ENCODE measurements around the gene ZNF341.

DNA sequence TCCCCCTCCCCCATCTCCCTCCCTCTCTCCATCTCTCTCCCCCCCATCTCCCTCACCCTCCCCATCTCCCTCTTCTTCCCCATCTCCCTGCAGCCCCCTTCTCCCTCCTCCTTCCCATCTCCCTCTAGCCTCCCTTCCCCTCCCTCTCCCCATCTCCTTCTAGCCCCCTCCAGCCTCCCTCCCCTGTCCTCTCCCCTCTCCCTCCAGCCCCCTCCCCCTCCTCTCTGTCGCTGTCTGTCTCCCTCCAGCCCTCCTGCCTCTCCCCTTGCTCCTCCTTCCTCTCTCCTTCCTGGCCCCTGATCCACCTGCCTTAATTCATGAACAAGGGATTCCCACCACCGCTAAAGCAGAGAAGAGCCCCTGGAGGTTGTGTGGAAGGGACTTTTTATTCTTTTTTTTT is 52.4 kb downstream of the ZNF341 start:
- TF ChIP-seq POLR2AphosphoS5 (IDR thresholded peaks at IDR 0.05; ENCODE audit: low read depth, low read length) (no peak), HDAC2 (IDR thresholded peaks at IDR 0.05; ENCODE audit: borderline replicate concordance in 1 of 2, low read depth in 2 of 2, low read length in 2 of 2) (no peak), NRF1 (IDR thresholded peaks at IDR 0.05; ENCODE audit: low read depth, low read length) (no peak), SP2 (IDR thresholded peaks at IDR 0.05; ENCODE audit: low read length) (no peak), CEBPB (IDR thresholded peaks at IDR 0.05; ENCODE audit: low read depth, low read length) (no peak), KDM1A (IDR thresholded peaks at IDR 0.05; ENCODE audit: borderline replicate concordance, low read length) (no peak), YY1 (IDR thresholded peaks at IDR 0.05; ENCODE audit: low read depth, low read length) (no peak), POLR2A (IDR thresholded peaks at IDR 0.05; ENCODE audit: control extremely low read depth in 1 of 2, low read depth in 2 of 2, low read length in 2 of 2) (no peak)
- TF ChIP-seq, protein P1, sequence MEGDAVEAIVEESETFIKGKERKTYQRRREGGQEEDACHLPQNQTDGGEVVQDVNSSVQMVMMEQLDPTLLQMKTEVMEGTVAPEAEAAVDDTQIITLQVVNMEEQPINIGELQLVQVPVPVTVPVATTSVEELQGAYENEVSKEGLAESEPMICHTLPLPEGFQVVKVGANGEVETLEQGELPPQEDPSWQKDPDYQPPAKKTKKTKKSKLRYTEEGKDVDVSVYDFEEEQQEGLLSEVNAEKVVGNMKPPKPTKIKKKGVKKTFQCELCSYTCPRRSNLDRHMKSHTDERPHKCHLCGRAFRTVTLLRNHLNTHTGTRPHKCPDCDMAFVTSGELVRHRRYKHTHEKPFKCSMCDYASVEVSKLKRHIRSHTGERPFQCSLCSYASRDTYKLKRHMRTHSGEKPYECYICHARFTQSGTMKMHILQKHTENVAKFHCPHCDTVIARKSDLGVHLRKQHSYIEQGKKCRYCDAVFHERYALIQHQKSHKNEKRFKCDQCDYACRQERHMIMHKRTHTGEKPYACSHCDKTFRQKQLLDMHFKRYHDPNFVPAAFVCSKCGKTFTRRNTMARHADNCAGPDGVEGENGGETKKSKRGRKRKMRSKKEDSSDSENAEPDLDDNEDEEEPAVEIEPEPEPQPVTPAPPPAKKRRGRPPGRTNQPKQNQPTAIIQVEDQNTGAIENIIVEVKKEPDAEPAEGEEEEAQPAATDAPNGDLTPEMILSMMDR (IDR thresholded peaks at IDR 0.05; ENCODE audit: control extremely low read depth in 1 of 3, insufficient read depth in 1 of 3, low read depth in 1 of 3, low read length in 3 of 3): no peak
- TF ChIP-seq, protein P2, sequence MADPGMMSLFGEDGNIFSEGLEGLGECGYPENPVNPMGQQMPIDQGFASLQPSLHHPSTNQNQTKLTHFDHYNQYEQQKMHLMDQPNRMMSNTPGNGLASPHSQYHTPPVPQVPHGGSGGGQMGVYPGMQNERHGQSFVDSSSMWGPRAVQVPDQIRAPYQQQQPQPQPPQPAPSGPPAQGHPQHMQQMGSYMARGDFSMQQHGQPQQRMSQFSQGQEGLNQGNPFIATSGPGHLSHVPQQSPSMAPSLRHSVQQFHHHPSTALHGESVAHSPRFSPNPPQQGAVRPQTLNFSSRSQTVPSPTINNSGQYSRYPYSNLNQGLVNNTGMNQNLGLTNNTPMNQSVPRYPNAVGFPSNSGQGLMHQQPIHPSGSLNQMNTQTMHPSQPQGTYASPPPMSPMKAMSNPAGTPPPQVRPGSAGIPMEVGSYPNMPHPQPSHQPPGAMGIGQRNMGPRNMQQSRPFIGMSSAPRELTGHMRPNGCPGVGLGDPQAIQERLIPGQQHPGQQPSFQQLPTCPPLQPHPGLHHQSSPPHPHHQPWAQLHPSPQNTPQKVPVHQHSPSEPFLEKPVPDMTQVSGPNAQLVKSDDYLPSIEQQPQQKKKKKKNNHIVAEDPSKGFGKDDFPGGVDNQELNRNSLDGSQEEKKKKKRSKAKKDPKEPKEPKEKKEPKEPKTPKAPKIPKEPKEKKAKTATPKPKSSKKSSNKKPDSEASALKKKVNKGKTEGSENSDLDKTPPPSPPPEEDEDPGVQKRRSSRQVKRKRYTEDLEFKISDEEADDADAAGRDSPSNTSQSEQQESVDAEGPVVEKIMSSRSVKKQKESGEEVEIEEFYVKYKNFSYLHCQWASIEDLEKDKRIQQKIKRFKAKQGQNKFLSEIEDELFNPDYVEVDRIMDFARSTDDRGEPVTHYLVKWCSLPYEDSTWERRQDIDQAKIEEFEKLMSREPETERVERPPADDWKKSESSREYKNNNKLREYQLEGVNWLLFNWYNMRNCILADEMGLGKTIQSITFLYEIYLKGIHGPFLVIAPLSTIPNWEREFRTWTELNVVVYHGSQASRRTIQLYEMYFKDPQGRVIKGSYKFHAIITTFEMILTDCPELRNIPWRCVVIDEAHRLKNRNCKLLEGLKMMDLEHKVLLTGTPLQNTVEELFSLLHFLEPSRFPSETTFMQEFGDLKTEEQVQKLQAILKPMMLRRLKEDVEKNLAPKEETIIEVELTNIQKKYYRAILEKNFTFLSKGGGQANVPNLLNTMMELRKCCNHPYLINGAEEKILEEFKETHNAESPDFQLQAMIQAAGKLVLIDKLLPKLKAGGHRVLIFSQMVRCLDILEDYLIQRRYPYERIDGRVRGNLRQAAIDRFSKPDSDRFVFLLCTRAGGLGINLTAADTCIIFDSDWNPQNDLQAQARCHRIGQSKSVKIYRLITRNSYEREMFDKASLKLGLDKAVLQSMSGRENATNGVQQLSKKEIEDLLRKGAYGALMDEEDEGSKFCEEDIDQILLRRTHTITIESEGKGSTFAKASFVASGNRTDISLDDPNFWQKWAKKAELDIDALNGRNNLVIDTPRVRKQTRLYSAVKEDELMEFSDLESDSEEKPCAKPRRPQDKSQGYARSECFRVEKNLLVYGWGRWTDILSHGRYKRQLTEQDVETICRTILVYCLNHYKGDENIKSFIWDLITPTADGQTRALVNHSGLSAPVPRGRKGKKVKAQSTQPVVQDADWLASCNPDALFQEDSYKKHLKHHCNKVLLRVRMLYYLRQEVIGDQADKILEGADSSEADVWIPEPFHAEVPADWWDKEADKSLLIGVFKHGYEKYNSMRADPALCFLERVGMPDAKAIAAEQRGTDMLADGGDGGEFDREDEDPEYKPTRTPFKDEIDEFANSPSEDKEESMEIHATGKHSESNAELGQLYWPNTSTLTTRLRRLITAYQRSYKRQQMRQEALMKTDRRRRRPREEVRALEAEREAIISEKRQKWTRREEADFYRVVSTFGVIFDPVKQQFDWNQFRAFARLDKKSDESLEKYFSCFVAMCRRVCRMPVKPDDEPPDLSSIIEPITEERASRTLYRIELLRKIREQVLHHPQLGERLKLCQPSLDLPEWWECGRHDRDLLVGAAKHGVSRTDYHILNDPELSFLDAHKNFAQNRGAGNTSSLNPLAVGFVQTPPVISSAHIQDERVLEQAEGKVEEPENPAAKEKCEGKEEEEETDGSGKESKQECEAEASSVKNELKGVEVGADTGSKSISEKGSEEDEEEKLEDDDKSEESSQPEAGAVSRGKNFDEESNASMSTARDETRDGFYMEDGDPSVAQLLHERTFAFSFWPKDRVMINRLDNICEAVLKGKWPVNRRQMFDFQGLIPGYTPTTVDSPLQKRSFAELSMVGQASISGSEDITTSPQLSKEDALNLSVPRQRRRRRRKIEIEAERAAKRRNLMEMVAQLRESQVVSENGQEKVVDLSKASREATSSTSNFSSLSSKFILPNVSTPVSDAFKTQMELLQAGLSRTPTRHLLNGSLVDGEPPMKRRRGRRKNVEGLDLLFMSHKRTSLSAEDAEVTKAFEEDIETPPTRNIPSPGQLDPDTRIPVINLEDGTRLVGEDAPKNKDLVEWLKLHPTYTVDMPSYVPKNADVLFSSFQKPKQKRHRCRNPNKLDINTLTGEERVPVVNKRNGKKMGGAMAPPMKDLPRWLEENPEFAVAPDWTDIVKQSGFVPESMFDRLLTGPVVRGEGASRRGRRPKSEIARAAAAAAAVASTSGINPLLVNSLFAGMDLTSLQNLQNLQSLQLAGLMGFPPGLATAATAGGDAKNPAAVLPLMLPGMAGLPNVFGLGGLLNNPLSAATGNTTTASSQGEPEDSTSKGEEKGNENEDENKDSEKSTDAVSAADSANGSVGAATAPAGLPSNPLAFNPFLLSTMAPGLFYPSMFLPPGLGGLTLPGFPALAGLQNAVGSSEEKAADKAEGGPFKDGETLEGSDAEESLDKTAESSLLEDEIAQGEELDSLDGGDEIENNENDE (IDR thresholded peaks at IDR 0.05; ENCODE audit: insufficient replicate concordance, low read length): no peak

All from H1 (cell line).